A673 (cell line): ENCODE data around the gene LPP. TPM values are rescaled to one million over a fixed set of nuclear protein-coding genes. Genes with fewer than 3 reads are reported as not detected.

Experiments used
- BruUV-seq: library from RNA; stranded (reverse); fragments of 400-500 nt; replicated peaks from 2 replicates; lab custom pipeline; 2021; lab: Mats Ljungman, UMichigan
- CTCF ChIA-PET: fragments of 300-600 bp; sonication (Branson Sonifier 250); formaldehyde crosslinking; loops from one replicate; lab custom pipeline; 2022; ENCODE audit warnings: antibody characterized with exemption; lab: Charles Lee
- POLR2A ChIA-PET: fragments of 300-600 bp; sonication (Branson Sonifier 250); formaldehyde crosslinking; loops from one replicate; lab custom pipeline; 2022; ENCODE audit warnings: antibody characterized with exemption; ENCODE audit not compliant: low non-redundant PET; lab: Charles Lee
- DNase-seq: peaks from one replicate; pipeline ENCODE4 v3.0.0-alpha.2; 2015; ENCODE audit warnings: low spot score
- H3K27ac ChIP-seq: fragments of 200-600 bp; sonication (generic); 2 replicates; pipeline ENCODE4 v1.5.1; 2016; ENCODE audit warnings: mixed run types, low read depth, mild to moderate bottlenecking, mixed read lengths, antibody characterized with exemption, low read length; ENCODE audit not compliant: poor library complexity, severe bottlenecking
- H3K27me3 ChIP-seq: fragments of 200-600 bp; sonication (generic); replicated peaks from 2 replicates; pipeline ENCODE4 v1.6.1; 2017; ENCODE audit warnings: mixed run types, low read depth, mild to moderate bottlenecking, mixed read lengths, antibody characterized with exemption, low read length; ENCODE audit not compliant: insufficient read depth, poor library complexity
- H3K36me3 ChIP-seq: fragments of 200-600 bp; sonication (generic); 2 replicates; pipeline ENCODE4 v1.6.1; 2016; ENCODE audit warnings: mixed run types, mild to moderate bottlenecking, mixed read lengths, antibody characterized with exemption, low read length; ENCODE audit not compliant: insufficient read depth, poor library complexity, severe bottlenecking
- H3K4me1 ChIP-seq: fragments of 200-600 bp; sonication (generic); 2 replicates; pipeline ENCODE4 v1.6.1; 2017; ENCODE audit warnings: mixed run types, mild to moderate bottlenecking, mixed read lengths, antibody characterized with exemption, low read length; ENCODE audit not compliant: insufficient read depth, poor library complexity, severe bottlenecking
- H3K4me3 ChIP-seq: fragments of 200-600 bp; sonication (generic); 2 replicates; pipeline ENCODE4 v1.5.1; 2016; ENCODE audit warnings: low read depth, mixed run types, mild to moderate bottlenecking, mixed read lengths, low read length; ENCODE audit not compliant: poor library complexity, severe bottlenecking
- H3K9me3 ChIP-seq: fragments of 200-600 bp; sonication (generic); 2 replicates; pipeline ENCODE4 v1.6.1; 2016; ENCODE audit warnings: mixed run types, low read depth, mild to moderate bottlenecking, mixed read lengths, antibody characterized with exemption, low read length; ENCODE audit not compliant: poor library complexity, severe bottlenecking
- EZH2 ChIP-seq: fragments of 200-600 bp; sonication (generic); IDR thresholded peaks from 2 replicates; pipeline ENCODE4 v1.6.1; 2017; ENCODE audit warnings: borderline replicate concordance, low read depth, mild to moderate bottlenecking, mixed read lengths, antibody characterized with exemption, low read length; ENCODE audit not compliant: poor library complexity, severe bottlenecking
- intact Hi-C: fragments of 100-400 bp; cut with micrococcal nuclease; formaldehyde crosslinking; loops from one replicate; pipeline ENCODE4 v1.10.0; 2022; ENCODE audit not compliant: unreplicated experiment
- total RNA-seq: library from RNA; stranded (reverse); gene quantifications from 2 replicates; pipeline ENCODE4 v1.2.3, GENCODE V29; 2021
- TF ChIP-seq, protein P1 (sequence below): fragments of 300-800, 200-600 bp; sonication (generic); conservative IDR thresholded peaks from 2 replicates; pipeline ENCODE4 v1.5.1; 2017; ENCODE audit warnings: low read depth, mild to moderate bottlenecking, antibody characterized with exemption, low read length, moderate library complexity, mixed read lengths

LPP gene
- total RNA-seq, 1 experiment from 2014 or later, result 39.7 TPM

DNA sequence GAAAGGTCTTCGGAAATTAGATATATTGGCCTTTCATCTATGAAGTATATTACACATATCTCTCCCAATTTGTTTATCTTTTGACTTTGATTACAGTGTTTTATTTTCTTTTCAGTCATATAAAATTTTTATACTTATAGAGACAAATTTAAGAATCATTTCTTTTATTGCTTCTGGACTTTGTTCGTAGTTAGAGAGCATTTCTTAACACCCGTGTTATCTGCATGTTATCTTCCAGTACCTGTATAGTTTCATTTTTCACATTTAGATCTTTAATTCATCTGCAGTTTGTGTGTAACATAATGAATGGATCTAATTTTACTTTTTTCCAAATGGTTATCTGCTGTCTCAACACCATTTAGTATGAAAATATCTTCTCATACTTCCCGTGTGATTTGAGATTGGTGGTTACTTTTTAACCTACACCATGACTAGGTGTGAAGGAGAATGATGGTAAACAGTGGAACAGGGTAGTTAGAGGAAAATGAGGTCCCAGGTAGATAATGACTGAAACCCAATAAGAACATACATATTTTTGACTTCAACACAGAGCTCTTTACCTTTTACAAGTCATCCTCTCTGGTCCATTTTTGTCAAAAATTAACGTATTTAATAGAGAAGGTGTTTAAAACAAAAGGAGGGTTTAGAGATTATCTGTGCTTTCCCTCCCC, 99.3 kb downstream of the LPP start:
- H3K4me1 ChIP-seq, result no peaks in the 10 kb centered on the region
- BruUV-seq, result no TSS peak
- no peak overlapping the region for H3K4me3 ChIP-seq
- intact Hi-C loops, result no loop called here
- H3K27me3 ChIP-seq, result no peaks in the 10 kb centered on the region
- no peaks in the 10 kb centered on the region for H3K9me3 ChIP-seq
- CTCF ChIA-PET, result no interaction called here
- H3K27ac ChIP-seq, result no peak overlapping the region
- DNase-seq, result no peak
- TF ChIP-seq, protein P1, sequence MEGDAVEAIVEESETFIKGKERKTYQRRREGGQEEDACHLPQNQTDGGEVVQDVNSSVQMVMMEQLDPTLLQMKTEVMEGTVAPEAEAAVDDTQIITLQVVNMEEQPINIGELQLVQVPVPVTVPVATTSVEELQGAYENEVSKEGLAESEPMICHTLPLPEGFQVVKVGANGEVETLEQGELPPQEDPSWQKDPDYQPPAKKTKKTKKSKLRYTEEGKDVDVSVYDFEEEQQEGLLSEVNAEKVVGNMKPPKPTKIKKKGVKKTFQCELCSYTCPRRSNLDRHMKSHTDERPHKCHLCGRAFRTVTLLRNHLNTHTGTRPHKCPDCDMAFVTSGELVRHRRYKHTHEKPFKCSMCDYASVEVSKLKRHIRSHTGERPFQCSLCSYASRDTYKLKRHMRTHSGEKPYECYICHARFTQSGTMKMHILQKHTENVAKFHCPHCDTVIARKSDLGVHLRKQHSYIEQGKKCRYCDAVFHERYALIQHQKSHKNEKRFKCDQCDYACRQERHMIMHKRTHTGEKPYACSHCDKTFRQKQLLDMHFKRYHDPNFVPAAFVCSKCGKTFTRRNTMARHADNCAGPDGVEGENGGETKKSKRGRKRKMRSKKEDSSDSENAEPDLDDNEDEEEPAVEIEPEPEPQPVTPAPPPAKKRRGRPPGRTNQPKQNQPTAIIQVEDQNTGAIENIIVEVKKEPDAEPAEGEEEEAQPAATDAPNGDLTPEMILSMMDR, result no peak
- TF ChIP-seq EZH2, result no peak
- H3K36me3 ChIP-seq, result no peaks in the 10 kb centered on the region
- POLR2A ChIA-PET, result no interaction called here

DNA sequence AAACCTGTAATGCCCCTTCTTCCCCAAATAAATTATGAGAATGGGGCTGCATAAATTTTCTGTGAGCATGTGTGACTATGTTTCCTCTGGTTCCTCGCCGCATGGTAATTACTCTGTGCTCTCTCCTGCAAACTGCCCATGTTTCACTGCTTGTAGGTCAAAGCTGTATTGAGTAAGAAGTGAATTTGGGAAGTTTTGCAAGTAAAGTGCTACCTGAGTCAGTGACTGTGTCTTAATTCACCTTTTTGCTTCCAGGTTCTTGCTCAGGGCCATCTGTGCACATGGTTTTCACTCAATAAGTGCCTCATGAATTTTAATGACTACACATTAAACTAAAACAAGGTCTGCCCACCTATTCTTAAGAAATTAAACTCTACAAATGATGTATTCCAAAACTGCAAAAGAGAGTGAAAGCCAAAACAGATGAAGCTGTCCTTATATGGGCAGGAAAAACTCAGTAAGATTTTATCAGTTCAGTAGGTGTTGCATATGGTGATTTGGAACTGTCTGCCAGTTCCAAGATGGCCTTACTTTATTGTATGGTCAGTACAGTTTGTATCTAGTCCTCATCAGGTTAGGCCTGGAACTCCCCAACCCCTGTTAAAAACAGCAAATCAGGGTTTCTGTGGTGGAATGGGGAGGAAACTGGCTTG, 100.0 kb downstream of the LPP start:
- Histone ChIP-seq H3K9me3 (no peaks in the 10 kb centered on the region), H3K4me1 (no peaks in the 10 kb centered on the region), H3K27me3 (no peaks in the 10 kb centered on the region), H3K4me3 (no peak overlapping the region), H3K27ac (no peak overlapping the region), H3K36me3 (no peaks in the 10 kb centered on the region)
- ChIA-PET CTCF (no interaction called here), POLR2A (interaction anchor here (0.6 kb wide), 1 partner anchor 132 kb away, joined by 10 read pairs; no protein-coding TSS in a partner anchor)
- no peak for DNase-seq
- BruUV-seq, result no TSS peak
- TF ChIP-seq, protein P1, result no peak
- intact Hi-C loops, result no loop called here

DNA sequence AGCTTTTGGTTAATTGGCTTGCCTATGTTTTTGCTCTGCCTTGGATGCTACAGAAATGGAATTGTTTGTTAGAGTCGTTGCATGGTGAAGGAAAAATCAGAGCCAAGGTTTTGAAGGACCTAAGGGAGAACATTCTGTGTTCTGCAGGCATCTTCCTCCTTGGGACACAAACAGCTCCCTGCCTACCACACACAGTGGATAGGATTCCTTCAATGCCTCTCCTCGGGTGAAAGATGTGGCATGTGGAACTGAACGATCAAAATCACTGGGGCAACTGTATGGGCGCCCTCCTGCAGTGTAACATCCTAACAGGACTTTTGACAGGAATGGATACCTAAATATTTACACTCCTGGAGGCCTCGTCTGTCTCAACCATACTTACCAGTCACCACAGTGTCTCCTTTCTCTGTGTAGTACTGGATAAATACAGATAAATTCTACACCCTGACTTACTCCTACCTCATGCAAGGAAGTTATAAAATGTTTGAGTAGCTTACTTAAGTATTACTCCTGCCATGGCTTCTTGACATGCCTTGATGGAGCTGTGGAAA, 100.6 kb downstream of the LPP start:
- BruUV-seq, result no TSS peak
- TF ChIP-seq EZH2, result no peak
- TF ChIP-seq, protein P1, result no peak
- H3K27ac ChIP-seq, result no peak overlapping the region
- intact Hi-C loops, result no loop called here
- ChIA-PET CTCF (no interaction called here), POLR2A (interaction anchor here (0.6 kb wide), 1 partner anchor 132 kb away, joined by 10 read pairs; no protein-coding TSS in a partner anchor)
- no peak for DNase-seq
- H3K9me3 ChIP-seq, result no peaks in the 10 kb centered on the region
- H3K27me3 ChIP-seq, result no peaks in the 10 kb centered on the region
- no peaks in the 10 kb centered on the region for H3K36me3 ChIP-seq
- no peaks in the 10 kb centered on the region for H3K4me1 ChIP-seq
- no peak overlapping the region for H3K4me3 ChIP-seq
